Mesendoderm (in vitro differentiated cells): Measurements from ENCODE around the gene ENTPD3.
"Not testable (repeated sequence)": the region's sequence is repeated elsewhere in the genome, so short reads cannot be mapped to it uniquely, and the experiment has no call there.

Experiments
- DNase-seq: peaks from one replicate; pipeline ENCODE4 v3.0.0; 2013
- H2AK5ac ChIP-seq: 2 replicates; pipeline ENCODE4 v1.6.1; 2013; ENCODE audit warnings: low read length, inconsistent platforms
- H2BK120ac ChIP-seq: 2 replicates; pipeline ENCODE4 v1.6.1; 2013; ENCODE audit warnings: low read depth, mild to moderate bottlenecking, low read length, moderate library complexity, mixed read lengths
- H2BK15ac ChIP-seq: replicated peaks from 2 replicates; pipeline ENCODE4 v1.6.1; 2013; ENCODE audit warnings: low read depth, mild to moderate bottlenecking, moderate library complexity
- H2BK5ac ChIP-seq: 2 replicates; pipeline ENCODE4 v1.6.1; 2013; ENCODE audit warnings: low read length, inconsistent platforms
- H3K18ac ChIP-seq: 2 replicates; pipeline ENCODE4 v1.6.1; 2013; ENCODE audit warnings: mild to moderate bottlenecking, low read length, mixed read lengths
- H3K23ac ChIP-seq: one replicate; pipeline ENCODE4 v1.6.1; 2013; ENCODE audit warnings: low read length
- H3K27ac ChIP-seq: 2 replicates; pipeline ENCODE4 v1.5.1; 2013; ENCODE audit warnings: low read depth, mild to moderate bottlenecking, inconsistent platforms, low read length, moderate library complexity
- H3K27me3 ChIP-seq: 2 replicates; pipeline ENCODE4 v1.6.1; 2013; ENCODE audit warnings: low read length, control low read depth, mild to moderate bottlenecking, inconsistent platforms; ENCODE audit not compliant: insufficient read depth, poor library complexity
- H3K36me3 ChIP-seq: 2 replicates; pipeline ENCODE4 v1.6.1; 2013; ENCODE audit warnings: low read length, inconsistent platforms; ENCODE audit not compliant: control insufficient read depth, insufficient read depth
- H3K4ac ChIP-seq: one replicate; pipeline ENCODE4 v1.6.1; 2013; ENCODE audit warnings: low read depth, mild to moderate bottlenecking, low read length, moderate library complexity
- H3K4me1 ChIP-seq: 2 replicates; pipeline ENCODE4 v1.6.1; 2013; ENCODE audit warnings: low read depth, low read length, inconsistent platforms; ENCODE audit not compliant: control insufficient read depth
- H3K4me2 ChIP-seq: 2 replicates; pipeline ENCODE4 v1.6.1; 2013; ENCODE audit warnings: low read length
- H3K4me3 ChIP-seq: 2 replicates; pipeline ENCODE4 v1.5.1; 2013; ENCODE audit warnings: mild to moderate bottlenecking, low read length
- H3K56ac ChIP-seq: one replicate; pipeline ENCODE4 v1.6.1; 2013; ENCODE audit warnings: low read length
- H3K79me1 ChIP-seq: 2 replicates; pipeline ENCODE4 v1.6.1; 2013; ENCODE audit warnings: low read length, inconsistent platforms
- H3K79me2 ChIP-seq: 2 replicates; pipeline ENCODE4 v1.6.1; 2013; ENCODE audit warnings: mild to moderate bottlenecking, low read length; ENCODE audit not compliant: control insufficient read depth, insufficient read depth
- H3K9ac ChIP-seq: 2 replicates; pipeline ENCODE4 v1.6.1; 2013; ENCODE audit warnings: low read length, inconsistent platforms
- H4K5ac ChIP-seq: one replicate; pipeline ENCODE4 v1.6.1; 2013; ENCODE audit warnings: low read length
- H4K8ac ChIP-seq: one replicate; pipeline ENCODE4 v1.6.1; 2013; ENCODE audit warnings: low read depth, mild to moderate bottlenecking, control low read depth, low read length, moderate library complexity
- WGBS: extraction: QIAGEN DNeasy Blood & Tissue Kit; methylation state at CpG from one replicate; pipeline ENCODE4 v1.1.7; 2013; ENCODE audit warnings: low lambda C conversion rate, missing lambda C conversion rate; ENCODE audit not compliant: insufficient coverage; ENCODE audit errors: extremely low coverage; 5-methylcytosine and 5-hydroxymethylcytosine counted together

ENTPD3 gene

GRCh38 chr3:40456940-40457823 lies 70.2 kb downstream of the ENTPD3 start, which contains the start of gene RPL14:
TSS of gene RPL14 (plus strand) at chr3:40457339. CDS start at chr3:40457472, 133 bp downstream.
- Histone ChIP-seq H2BK15ac (no peak within 1 kb of the TSS), H3K27ac (no peak within 1 kb of the TSS), H3K56ac (peak within 1 kb of the TSS; percentile 99), H3K79me1 (peaks cover 4% of the 10 kb centered on the region), H3K18ac (peak within 1 kb of the TSS; percentile 88), H3K4ac (peak within 1 kb of the TSS; percentile 82), H3K79me2 (peaks cover 23% of the 10 kb centered on the region), H3K23ac (peak within 1 kb of the TSS; percentile 82), H3K27me3 (no peaks in the 10 kb centered on the region), H2BK5ac (peak within 1 kb of the TSS; percentile 14), H3K4me3 (peak within 1 kb of the TSS; percentile 94), H4K5ac (peak within 1 kb of the TSS; percentile 61), H3K36me3 (peaks cover 8% of the 10 kb centered on the region), H3K4me2 (peak within 1 kb of the TSS; percentile 59), H2BK120ac (no peak within 1 kb of the TSS), H3K9ac (peak within 1 kb of the TSS; percentile 97), H2AK5ac (no peak within 1 kb of the TSS), H4K8ac (peak within 1 kb of the TSS; percentile 94), H3K4me1 (no peaks in the 10 kb centered on the region)
- peak; percentile 97 for DNase-seq
- WGBS, result no CpG with 5 or more reads among the region's 79 CpGs

DNA sequence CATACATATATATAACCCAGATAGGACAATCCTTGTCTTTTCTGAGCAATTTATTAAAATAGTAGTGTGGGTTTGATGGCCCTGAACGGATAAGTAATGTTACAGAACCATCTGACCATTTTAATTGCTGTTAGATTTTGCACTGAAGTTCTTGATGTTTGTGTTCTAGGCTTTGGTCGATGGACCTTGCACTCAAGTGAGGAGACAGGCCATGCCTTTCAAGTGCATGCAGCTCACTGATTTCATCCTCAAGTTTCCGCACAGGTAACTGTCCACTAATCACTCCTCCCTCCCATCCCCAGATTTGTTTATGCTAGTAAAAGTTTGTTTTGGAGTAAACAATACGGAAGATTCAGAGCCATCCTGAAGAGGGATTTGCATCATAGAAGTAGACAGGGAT lies 71.5 kb downstream of the ENTPD3 start:
- H3K4ac ChIP-seq, result no peak overlapping the region
- peaks cover 4% of the 10 kb centered on the region for H3K79me1 ChIP-seq
- DNase-seq, result no peak
- H3K79me2 ChIP-seq, result peaks cover 23% of the 10 kb centered on the region
- peak overlapping the region; percentile 94 for H3K4me3 ChIP-seq
- H3K36me3 ChIP-seq, result peaks cover 8% of the 10 kb centered on the region
- H2BK5ac ChIP-seq, result no peak overlapping the region
- peak overlapping the region; percentile 54 for H3K56ac ChIP-seq
- H3K23ac ChIP-seq, result no peak overlapping the region
- peak overlapping the region; percentile 59 for H3K4me2 ChIP-seq
- no peak overlapping the region for H4K5ac ChIP-seq
- no peak overlapping the region for H4K8ac ChIP-seq
- H2BK120ac ChIP-seq, result no peak overlapping the region
- no peak overlapping the region for H2BK15ac ChIP-seq
- no peak overlapping the region for H3K27ac ChIP-seq
- H3K4me1 ChIP-seq, result no peaks in the 10 kb centered on the region
- H3K9ac ChIP-seq, result peak overlapping the region; percentile 97
- H3K18ac ChIP-seq, result no peak overlapping the region
- H3K27me3 ChIP-seq, result no peaks in the 10 kb centered on the region
- no CpG with 5 or more reads among the region's 4 CpGs for WGBS
- H2AK5ac ChIP-seq, result no peak overlapping the region

GRCh38 chr3:40460481-40460880 lies 73.5 kb downstream of the ENTPD3 start:
- not testable (repeated sequence) for H3K27me3 ChIP-seq, H4K5ac ChIP-seq, H2AK5ac ChIP-seq, H3K18ac ChIP-seq, DNase-seq, H4K8ac ChIP-seq, H3K79me1 ChIP-seq, H2BK120ac ChIP-seq, H3K4me3 ChIP-seq, H3K4me2 ChIP-seq, H3K9ac ChIP-seq, H3K27ac ChIP-seq, H2BK15ac ChIP-seq, H2BK5ac ChIP-seq, H3K4me1 ChIP-seq, H3K4ac ChIP-seq, H3K56ac ChIP-seq, H3K36me3 ChIP-seq, H3K23ac ChIP-seq
- no CpG with 5 or more reads among the region's 6 CpGs for WGBS
- H3K79me2 ChIP-seq, result peaks cover 23% of the 10 kb centered on the region

DNA sequence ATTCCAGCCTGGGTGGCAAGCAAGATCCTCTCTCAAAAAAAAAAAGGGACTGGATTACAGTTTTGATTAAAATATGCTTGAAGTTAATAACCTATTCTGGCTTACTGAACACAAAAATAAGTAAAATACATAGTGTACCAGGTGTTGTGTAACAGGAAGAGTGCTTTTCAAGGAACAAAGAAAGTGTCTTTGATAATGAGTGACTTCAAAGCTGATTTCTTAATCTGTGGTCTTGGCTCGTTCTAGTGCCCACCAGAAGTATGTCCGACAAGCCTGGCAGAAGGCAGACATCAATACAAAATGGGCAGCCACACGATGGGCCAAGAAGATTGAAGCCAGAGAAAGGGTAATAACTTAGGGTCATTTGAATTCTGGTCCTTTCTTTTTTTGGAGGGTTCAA lies 74.2 kb downstream of the ENTPD3 start:
- Histone ChIP-seq H2AK5ac (no peak overlapping the region), H3K4me3 (no peak overlapping the region), H4K8ac (no peak overlapping the region), H3K4me2 (no peak overlapping the region), H3K36me3 (peaks cover 8% of the 10 kb centered on the region), H3K4me1 (no peaks in the 10 kb centered on the region), H2BK5ac (no peak overlapping the region), H4K5ac (no peak overlapping the region), H3K9ac (no peak overlapping the region), H3K56ac (no peak overlapping the region), H2BK120ac (no peak overlapping the region), H3K27me3 (no peaks in the 10 kb centered on the region), H3K79me1 (peaks cover 4% of the 10 kb centered on the region), H3K18ac (no peak overlapping the region), H3K4ac (no peak overlapping the region), H3K23ac (no peak overlapping the region), H2BK15ac (no peak overlapping the region), H3K79me2 (peaks cover 23% of the 10 kb centered on the region), H3K27ac (no peak overlapping the region)
- no CpG with 5 or more reads among the region's 3 CpGs for WGBS
- DNase-seq, result no peak

- not testable (repeated sequence) for H3K4me3 ChIP-seq, H2BK120ac ChIP-seq
These were observed 75.9 kb downstream of the ENTPD3 start for GRCh38 chr3:40462838-40463237.

More at GRCh38 chr3:40462838-40463237, 75.9 kb downstream of the ENTPD3 start:
- not testable (repeated sequence) for H3K23ac ChIP-seq, H3K27me3 ChIP-seq, H2AK5ac ChIP-seq, H4K8ac ChIP-seq, H3K56ac ChIP-seq, H3K9ac ChIP-seq, H3K36me3 ChIP-seq, DNase-seq, H4K5ac ChIP-seq, H3K4ac ChIP-seq, H2BK5ac ChIP-seq, H3K4me2 ChIP-seq, H2BK15ac ChIP-seq, H3K18ac ChIP-seq, H3K27ac ChIP-seq, H3K79me1 ChIP-seq, H3K4me1 ChIP-seq
- no CpG with 5 or more reads among the region's 7 CpGs for WGBS
- H3K79me2 ChIP-seq, result peaks cover 16% of the 10 kb centered on the region
